ENCODE measurements around the gene F13A1.

The F13A1 gene

GRCh38 chr6:6196762-6197161 is 123.7 kb downstream of the F13A1 start:
- POLR2A ChIA-PET = no interaction called here
- no peak for DNase-seq (ENCODE audit: low read depth, low spot score)
- no peak for TF ChIP-seq CTCF (IDR thresholded peaks at IDR 0.05; ENCODE audit: insufficient read depth, low read length, missing control alignments)
- CTCF ChIA-PET = no interaction called here
- H3K4me3 ChIP-seq (ENCODE audit: low read depth, low read length) = no peak overlapping the region

DNA sequence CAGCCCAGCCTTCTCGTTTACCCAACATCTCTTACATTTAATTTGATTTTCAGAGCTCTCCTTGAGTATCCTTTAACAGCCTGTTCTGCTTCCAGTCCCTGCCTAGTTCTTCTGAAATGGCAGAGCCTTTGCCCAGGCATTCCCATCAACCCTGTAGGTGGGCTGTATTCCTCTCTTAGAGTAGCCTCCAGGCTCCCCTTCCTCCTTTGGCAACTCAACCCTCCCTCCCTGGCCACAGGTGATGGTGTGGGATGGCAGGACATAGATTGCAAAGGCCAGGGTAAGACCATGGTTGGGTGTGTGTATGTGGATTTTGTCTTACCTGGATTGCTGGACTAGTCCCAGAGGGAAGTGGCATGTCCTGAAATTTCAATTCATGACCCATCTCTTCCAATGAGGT is 125.4 kb downstream of the F13A1 start:
- no peak for TF ChIP-seq CTCF (IDR thresholded peaks at IDR 0.05; ENCODE audit: insufficient read depth, low read length, missing control alignments)
- DNase-seq (ENCODE audit: low read depth, low spot score) = no peak
- H3K4me3 ChIP-seq (ENCODE audit: low read depth, low read length) = no peak overlapping the region
- POLR2A ChIA-PET = no interaction called here
- CTCF ChIA-PET = no interaction called here

DNA sequence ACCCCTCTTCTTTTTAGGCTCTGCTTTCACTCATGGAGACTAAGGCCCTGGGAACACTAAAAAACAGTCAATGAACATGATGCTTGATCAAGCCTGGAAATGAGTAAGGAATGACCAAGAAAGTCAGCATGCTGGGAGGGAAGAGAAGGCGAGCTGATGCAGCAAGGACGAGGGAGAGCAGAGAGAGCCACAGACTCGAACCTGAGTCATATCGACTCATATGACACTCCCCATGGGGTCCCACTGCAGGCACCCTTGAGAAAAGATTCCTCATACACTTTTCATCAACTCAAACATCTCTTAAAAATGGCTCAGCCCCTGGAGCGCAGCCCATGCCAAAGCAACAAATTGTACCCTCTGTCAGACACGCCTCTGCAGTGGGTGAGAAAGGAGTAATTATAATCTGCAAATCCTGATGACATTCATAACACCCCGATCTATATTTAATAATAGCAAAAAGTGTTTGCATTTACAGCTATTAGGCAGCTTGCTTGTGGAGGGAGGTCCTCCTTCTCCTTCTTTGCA is 127.2 kb downstream of the F13A1 start:
- no peak for TF ChIP-seq CTCF (IDR thresholded peaks at IDR 0.05; ENCODE audit: insufficient read depth, low read length, missing control alignments)
- no peak overlapping the region for H3K4me3 ChIP-seq (ENCODE audit: low read depth, low read length)
- POLR2A ChIA-PET = no interaction called here
- DNase-seq (ENCODE audit: low read depth, low spot score) = no peak
- CTCF ChIA-PET = no interaction called here

GRCh38 chr6:6191909-6192308 is 128.6 kb downstream of the F13A1 start:
- no peak for DNase-seq (ENCODE audit: low read depth, low spot score)
- ChIA-PET CTCF (no interaction called here), POLR2A (no interaction called here)
- H3K4me3 ChIP-seq (ENCODE audit: low read depth, low read length) = no peak overlapping the region
- no peak for TF ChIP-seq CTCF (IDR thresholded peaks at IDR 0.05; ENCODE audit: insufficient read depth, low read length, missing control alignments)

DNA sequence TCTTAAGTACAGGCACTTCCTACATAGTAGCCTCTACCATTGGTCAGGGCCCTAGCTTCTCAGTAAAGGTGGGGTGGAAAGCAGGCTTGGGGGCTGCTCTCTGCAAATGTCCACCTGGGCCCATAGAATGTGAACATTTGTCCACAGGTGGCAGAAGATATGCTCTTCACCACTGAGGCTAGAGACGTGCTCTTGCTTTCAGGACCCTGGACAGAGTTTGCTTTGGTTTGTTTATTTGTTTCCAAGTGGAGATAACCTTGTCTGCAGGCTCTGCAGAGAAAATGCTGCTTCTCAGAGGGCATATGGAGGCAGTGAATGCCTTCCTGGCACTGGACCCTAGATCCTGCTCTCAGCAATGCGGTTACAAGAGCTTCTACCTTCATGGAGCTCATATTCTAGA is 129.0 kb downstream of the F13A1 start:
- H3K4me3 ChIP-seq (ENCODE audit: low read depth, low read length) = no peak overlapping the region
- no peak for TF ChIP-seq CTCF (IDR thresholded peaks at IDR 0.05; ENCODE audit: insufficient read depth, low read length, missing control alignments)
- DNase-seq (ENCODE audit: low read depth, low spot score) = no peak
- ChIA-PET CTCF (no interaction called here), POLR2A (no interaction called here)

DNA sequence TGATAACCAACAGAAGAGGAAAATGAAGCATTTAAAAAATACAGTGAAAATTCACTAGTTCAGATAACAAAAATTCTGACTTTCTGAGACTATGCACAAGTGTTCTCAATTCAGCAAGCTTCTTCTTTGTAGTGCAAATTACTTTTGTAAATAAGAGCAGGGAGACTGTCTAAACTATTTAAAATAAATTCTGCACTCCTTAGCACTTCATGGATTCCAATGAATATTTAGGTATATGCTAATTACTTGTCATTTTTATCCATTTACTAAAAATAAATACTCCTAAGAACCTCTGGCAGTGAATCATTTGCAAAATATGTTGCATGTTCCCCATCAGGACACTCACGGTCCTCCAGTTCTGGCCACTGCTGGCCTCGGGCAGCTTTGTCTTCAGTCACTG is 139.8 kb downstream of the F13A1 start:
- CTCF ChIA-PET = no interaction called here
- POLR2A ChIA-PET = no interaction called here
- DNase-seq (ENCODE audit: low read depth, low spot score) = no peak
- TF ChIP-seq CTCF (IDR thresholded peaks at IDR 0.05; ENCODE audit: insufficient read depth, low read length, missing control alignments) = no peak
- H3K4me3 ChIP-seq (ENCODE audit: low read depth, low read length) = no peak overlapping the region

Data from AG04449 (cell line).